Measurements from ENCODE around the gene NTPCR.

Gene NTPCR

DNA sequence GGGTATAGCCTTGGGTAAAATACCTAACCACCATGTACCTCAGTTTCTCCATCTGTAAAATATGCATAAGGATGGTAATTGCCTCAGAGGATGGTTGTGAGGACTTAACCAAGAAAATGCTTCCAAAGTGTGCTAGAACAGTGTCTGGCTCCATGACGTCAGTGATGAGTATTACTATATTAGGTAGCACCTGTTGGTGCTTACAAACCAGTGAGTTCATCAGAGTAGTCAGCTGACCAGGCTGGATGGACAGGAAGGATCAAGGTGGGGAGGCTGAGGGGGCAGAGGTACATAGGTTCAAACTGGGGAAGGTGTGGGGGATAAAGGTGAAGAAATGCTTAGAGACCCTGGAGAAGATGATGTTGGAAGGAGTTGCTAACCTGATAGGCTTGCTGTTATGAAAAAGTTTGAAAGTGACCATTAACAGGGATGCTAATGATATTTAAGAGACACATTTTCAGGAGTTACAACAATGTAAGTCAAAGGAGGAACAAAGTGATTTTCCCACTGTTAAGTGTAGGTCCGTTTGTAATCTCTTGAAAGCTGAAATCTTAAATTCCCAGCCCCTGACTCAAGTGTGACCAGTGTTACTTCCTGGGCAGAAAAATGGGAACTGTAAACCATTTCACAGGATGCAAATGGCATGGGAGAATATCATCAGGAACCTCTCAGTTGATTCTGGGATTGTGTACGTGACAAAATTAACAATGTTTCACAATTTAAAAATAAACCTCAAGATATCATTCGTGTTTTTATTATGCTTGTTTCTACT lies 4.4 kb downstream of the NTPCR start:
- no peak for DNase-seq (ENCODE audit: low read depth in 1 of 2, low spot score in 1 of 2)
- TF ChIP-seq GABPA (IDR thresholded peaks at IDR 0.05; ENCODE audit: low read depth): no peak
- TF ChIP-seq, protein P1, sequence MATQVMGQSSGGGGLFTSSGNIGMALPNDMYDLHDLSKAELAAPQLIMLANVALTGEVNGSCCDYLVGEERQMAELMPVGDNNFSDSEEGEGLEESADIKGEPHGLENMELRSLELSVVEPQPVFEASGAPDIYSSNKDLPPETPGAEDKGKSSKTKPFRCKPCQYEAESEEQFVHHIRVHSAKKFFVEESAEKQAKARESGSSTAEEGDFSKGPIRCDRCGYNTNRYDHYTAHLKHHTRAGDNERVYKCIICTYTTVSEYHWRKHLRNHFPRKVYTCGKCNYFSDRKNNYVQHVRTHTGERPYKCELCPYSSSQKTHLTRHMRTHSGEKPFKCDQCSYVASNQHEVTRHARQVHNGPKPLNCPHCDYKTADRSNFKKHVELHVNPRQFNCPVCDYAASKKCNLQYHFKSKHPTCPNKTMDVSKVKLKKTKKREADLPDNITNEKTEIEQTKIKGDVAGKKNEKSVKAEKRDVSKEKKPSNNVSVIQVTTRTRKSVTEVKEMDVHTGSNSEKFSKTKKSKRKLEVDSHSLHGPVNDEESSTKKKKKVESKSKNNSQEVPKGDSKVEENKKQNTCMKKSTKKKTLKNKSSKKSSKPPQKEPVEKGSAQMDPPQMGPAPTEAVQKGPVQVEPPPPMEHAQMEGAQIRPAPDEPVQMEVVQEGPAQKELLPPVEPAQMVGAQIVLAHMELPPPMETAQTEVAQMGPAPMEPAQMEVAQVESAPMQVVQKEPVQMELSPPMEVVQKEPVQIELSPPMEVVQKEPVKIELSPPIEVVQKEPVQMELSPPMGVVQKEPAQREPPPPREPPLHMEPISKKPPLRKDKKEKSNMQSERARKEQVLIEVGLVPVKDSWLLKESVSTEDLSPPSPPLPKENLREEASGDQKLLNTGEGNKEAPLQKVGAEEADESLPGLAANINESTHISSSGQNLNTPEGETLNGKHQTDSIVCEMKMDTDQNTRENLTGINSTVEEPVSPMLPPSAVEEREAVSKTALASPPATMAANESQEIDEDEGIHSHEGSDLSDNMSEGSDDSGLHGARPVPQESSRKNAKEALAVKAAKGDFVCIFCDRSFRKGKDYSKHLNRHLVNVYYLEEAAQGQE (IDR thresholded peaks at IDR 0.05; ENCODE audit: insufficient replicate concordance, low read depth): no peak
- TF ChIP-seq SPI1 (IDR thresholded peaks at IDR 0.05; ENCODE audit: borderline replicate concordance, low read depth): no peak
- TF ChIP-seq, protein P2, sequence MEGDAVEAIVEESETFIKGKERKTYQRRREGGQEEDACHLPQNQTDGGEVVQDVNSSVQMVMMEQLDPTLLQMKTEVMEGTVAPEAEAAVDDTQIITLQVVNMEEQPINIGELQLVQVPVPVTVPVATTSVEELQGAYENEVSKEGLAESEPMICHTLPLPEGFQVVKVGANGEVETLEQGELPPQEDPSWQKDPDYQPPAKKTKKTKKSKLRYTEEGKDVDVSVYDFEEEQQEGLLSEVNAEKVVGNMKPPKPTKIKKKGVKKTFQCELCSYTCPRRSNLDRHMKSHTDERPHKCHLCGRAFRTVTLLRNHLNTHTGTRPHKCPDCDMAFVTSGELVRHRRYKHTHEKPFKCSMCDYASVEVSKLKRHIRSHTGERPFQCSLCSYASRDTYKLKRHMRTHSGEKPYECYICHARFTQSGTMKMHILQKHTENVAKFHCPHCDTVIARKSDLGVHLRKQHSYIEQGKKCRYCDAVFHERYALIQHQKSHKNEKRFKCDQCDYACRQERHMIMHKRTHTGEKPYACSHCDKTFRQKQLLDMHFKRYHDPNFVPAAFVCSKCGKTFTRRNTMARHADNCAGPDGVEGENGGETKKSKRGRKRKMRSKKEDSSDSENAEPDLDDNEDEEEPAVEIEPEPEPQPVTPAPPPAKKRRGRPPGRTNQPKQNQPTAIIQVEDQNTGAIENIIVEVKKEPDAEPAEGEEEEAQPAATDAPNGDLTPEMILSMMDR (IDR thresholded peaks at IDR 0.05; ENCODE audit: insufficient read depth, low read length): no peak
- no peak for TF ChIP-seq POLR2AphosphoS5 (IDR thresholded peaks at IDR 0.05; ENCODE audit: low read depth)
- H3K27ac ChIP-seq (replicated peaks): no peak overlapping the region

DNA sequence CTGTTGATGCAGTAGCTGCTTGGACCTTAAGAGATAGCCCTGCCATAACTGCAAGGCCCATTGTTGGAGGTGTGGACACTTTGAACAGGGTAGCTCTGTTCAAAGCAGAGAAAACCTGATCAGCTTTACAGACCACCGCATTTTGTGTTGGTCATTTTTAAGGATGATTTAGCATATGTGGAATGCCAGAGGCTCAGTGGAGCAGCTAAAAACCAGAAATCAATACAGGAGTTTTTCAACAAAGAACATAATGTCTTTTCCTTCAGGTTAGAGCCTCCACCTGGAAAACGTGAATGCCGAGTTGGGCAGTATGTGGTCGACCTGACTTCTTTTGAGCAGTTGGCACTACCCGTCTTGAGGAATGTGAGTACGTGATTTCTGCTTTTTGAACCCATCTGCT lies 5.7 kb downstream of the NTPCR start:
- TF ChIP-seq POLR2AphosphoS5 (IDR thresholded peaks at IDR 0.05; ENCODE audit: low read depth) (no peak), GABPA (IDR thresholded peaks at IDR 0.05; ENCODE audit: low read depth) (no peak), SPI1 (IDR thresholded peaks at IDR 0.05; ENCODE audit: borderline replicate concordance, low read depth) (no peak)
- TF ChIP-seq, protein P2 (IDR thresholded peaks at IDR 0.05; ENCODE audit: insufficient read depth, low read length): no peak
- TF ChIP-seq, protein P1 (IDR thresholded peaks at IDR 0.05; ENCODE audit: insufficient replicate concordance, low read depth): no peak
- Histone ChIP-seq H3K27me3 (ENCODE audit: insufficient read depth, poor library complexity, severe bottlenecking) (no peaks in the 10 kb centered on the region), H3K27ac (replicated peaks) (no peak overlapping the region), H3K4me3 (replicated peaks; ENCODE audit: insufficient read depth, low read length) (no peak overlapping the region)
- no peak for DNase-seq (ENCODE audit: low read depth in 1 of 2, low spot score in 1 of 2)

More for the DNA sequence above, 4.4 kb downstream of the NTPCR start:
- no peaks in the 10 kb centered on the region for H3K27me3 ChIP-seq (ENCODE audit: insufficient read depth, poor library complexity, severe bottlenecking)
- H3K4me3 ChIP-seq (replicated peaks; ENCODE audit: insufficient read depth, low read length): no peak overlapping the region

DNA sequence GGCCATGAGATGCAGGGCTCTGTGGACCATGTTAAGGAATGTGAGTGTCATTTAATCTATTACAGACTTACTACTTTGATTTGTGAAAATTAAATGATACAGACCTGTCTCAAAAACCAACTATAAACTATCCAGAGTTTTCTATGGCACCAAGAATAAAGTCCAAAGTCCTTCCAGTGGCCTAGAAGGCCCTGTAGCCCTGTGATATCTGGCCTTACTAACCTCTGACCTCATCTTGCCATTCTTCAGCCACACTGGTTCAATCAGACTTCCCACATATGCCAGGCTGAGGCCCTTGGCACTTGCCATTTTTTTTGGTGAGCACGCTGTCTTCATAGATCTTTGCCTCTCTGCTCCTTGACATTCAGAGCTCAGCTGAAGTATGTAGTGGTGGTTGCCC lies 7.7 kb downstream of the NTPCR start:
- no peak for DNase-seq (ENCODE audit: low read depth in 1 of 2, low spot score in 1 of 2)
- TF ChIP-seq, protein P2 (IDR thresholded peaks at IDR 0.05; ENCODE audit: insufficient read depth, low read length): no peak
- TF ChIP-seq POLR2AphosphoS5 (IDR thresholded peaks at IDR 0.05; ENCODE audit: low read depth) (no peak), SPI1 (IDR thresholded peaks at IDR 0.05; ENCODE audit: borderline replicate concordance, low read depth) (no peak), GABPA (IDR thresholded peaks at IDR 0.05; ENCODE audit: low read depth) (no peak)
- TF ChIP-seq, protein P1 (IDR thresholded peaks at IDR 0.05; ENCODE audit: insufficient replicate concordance, low read depth): no peak
- Histone ChIP-seq H3K27me3 (ENCODE audit: insufficient read depth, poor library complexity, severe bottlenecking) (no peaks in the 10 kb centered on the region), H3K4me3 (replicated peaks; ENCODE audit: insufficient read depth, low read length) (no peak overlapping the region), H3K27ac (replicated peaks) (no peak overlapping the region)

All from HL-60 (cell line).